ENCODE data around the gene TREML2.

- TF ChIP-seq TAF1 (IDR thresholded peaks at IDR 0.05; ENCODE audit: low read depth, low read length) (no peak), POLR2A (IDR thresholded peaks at IDR 0.05; ENCODE audit: low read depth, low read length) (no peak), POLR2AphosphoS5 (IDR thresholded peaks at IDR 0.05; ENCODE audit: low read depth, low read length) (no peak), POU2F2 (IDR thresholded peaks at IDR 0.05; ENCODE audit: low read depth, low read length) (no peak), SPI1 (IDR thresholded peaks at IDR 0.05; ENCODE audit: low read depth, low read length) (no peak), PAX5 (IDR thresholded peaks at IDR 0.05; ENCODE audit: insufficient read depth, low read length, severe bottlenecking) (no peak)
These were observed 7.1 kb downstream of the TREML2 start for GRCh38 chr6:41193884-41194283.

Data from GM12891 (cell line).